Measurements from ENCODE around the gene IL10RB. TPM values are rescaled to one million over a fixed set of nuclear protein-coding genes. Genes with fewer than 3 reads are reported as not detected.
A peak's percentile ranks its signal among the peaks of the same experiment; 100 is the strongest.

The IL10RB gene
- total and polyA plus RNA-seq, 2 of the 8 experiments (the other 6 are each of a cell fraction or from before 2014, with no cell fraction given): 2.7 to 3.2 TPM

DNA sequence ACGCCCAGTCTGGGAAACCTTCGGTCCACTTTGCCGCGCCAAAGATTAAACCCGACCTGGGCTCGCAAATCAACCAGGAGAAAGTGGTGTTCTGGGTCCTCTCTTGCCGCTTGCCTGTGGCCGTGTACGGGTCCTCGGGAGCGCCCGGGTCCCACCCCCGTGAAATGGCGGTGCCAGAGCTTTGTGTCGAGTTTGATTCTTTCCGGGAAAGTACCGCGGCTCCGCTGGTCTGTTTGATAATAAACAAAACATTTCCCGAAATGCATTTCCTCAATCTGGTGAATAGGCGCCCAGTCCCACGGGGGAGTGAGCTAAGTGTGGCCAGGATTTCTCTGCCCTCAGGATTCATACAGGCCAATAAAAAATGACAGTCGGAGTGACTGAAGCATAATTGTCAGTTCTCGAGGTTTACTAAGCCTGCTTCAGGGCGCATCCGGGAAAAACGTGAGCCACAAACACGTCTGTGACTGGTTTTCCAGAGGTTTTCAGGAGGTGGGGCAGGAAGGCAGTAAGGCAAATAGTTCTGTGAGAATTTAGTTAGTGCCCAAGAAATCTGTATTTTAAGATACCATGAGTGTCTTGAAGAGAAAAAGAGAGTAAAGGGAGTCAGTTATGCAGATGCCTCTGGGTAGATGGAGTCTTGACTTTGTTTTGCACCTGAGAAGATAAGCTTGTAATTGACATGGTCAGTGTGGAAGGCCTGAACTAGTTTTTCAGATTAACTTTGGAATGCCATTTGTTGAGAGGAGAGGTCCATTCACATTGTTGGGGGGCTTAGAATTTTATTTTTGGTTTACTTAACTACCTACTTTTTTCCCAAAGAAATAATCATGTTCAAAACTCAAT, 59.3 kb downstream of the IL10RB start (continued):
- no peak for TF ChIP-seq CHD7 (IDR thresholded peaks at IDR 0.05; ENCODE audit: insufficient replicate concordance, low read length)
- no peak; the same call in 1 of the 2 replicates for TF ChIP-seq TBP (IDR thresholded peaks at IDR 0.05; ENCODE audit: low read depth, low read length)
- TF ChIP-seq RXRA (IDR thresholded peaks at IDR 0.05; ENCODE audit: insufficient read depth, low read depth, low read length): no peak
- TF ChIP-seq SIN3A (conservative IDR thresholded peaks at IDR 0.05 in 1 of 2, IDR thresholded peaks at IDR 0.05 in 1 of 2; ENCODE audit: low read depth in 1 of 2, low read length in 2 of 2): 0 out of 4 replicates have a peak, but pooled peaks have one; percentile 29 to 54
- no peak for TF ChIP-seq EGR1 (IDR thresholded peaks at IDR 0.05; ENCODE audit: borderline replicate concordance, low read depth, low read length)

Measured in H1 (cell line).